BE2C (cell line): ENCODE measurements around the gene FAHD2A.
"Not testable (repeated sequence)": the region's sequence is repeated elsewhere in the genome, so short reads cannot be mapped to it uniquely, and the experiment has no call there.

Source experiments
- DNase-seq: peaks from one replicate; pipeline ENCODE4 v3.0.0-alpha.2; 2020
- H3K27me3 ChIP-seq: fragments of 250-450 bp; sonication (Bioruptor Pico); 2 replicates; pipeline ENCODE4 v1.5.1; 2020; ENCODE audit warnings: mild to moderate bottlenecking
- H3K36me3 ChIP-seq: fragments of 250-450 bp; sonication (Bioruptor Pico); 2 replicates; pipeline ENCODE4 v1.5.1; 2020; ENCODE audit warnings: mild to moderate bottlenecking
- H3K4me1 ChIP-seq: fragments of 250-450 bp; sonication (Bioruptor Pico); 2 replicates; pipeline ENCODE4 v1.5.1; 2020
- H3K4me3 ChIP-seq: 2 replicates; pipeline ENCODE4 v1.5.1; 2011; ENCODE audit warnings: low read depth, low read length
- H3K9me3 ChIP-seq: fragments of 250-450 bp; sonication (Bioruptor Pico); 2 replicates; pipeline ENCODE4 v1.5.1; 2020
- TF ChIP-seq, protein P1 (sequence below): IDR thresholded peaks from 2 replicates; pipeline ENCODE4 v1.5.1; 2012; ENCODE audit warnings: mild to moderate bottlenecking, low read depth, low read length

Gene FAHD2A

DNA sequence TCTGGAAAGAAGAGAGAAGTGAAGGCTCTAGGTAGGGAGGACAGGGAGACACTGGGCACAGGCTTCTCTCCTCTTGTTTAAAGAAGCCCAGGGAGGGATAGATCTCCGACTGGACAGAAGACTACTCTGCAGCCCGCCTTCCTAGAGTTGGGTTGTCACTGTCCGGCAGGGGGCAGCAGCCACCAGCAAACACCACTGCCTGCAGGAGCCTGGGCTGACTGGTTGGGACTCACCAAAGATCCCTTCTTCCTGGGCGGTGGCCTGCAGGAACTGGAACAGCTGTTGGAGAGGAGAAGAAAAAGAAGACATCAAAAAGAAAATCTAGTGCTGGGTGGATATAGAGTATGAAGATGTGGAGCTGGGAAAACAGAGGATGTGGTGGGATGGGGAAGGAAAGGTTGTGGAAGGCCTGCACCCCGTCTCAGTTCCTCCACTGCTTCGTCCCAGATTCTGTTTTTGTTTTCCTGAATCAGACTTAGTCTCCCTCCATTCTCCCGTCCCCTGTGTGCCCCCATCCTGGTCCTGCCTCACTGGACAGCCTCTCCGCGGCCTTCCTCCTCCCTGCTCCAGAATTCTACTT is 11.6 kb downstream of the FAHD2A start:
- not testable (repeated sequence) for H3K4me3 ChIP-seq, H3K27me3 ChIP-seq, H3K9me3 ChIP-seq, H3K4me1 ChIP-seq, H3K36me3 ChIP-seq
- TF ChIP-seq, protein P1, sequence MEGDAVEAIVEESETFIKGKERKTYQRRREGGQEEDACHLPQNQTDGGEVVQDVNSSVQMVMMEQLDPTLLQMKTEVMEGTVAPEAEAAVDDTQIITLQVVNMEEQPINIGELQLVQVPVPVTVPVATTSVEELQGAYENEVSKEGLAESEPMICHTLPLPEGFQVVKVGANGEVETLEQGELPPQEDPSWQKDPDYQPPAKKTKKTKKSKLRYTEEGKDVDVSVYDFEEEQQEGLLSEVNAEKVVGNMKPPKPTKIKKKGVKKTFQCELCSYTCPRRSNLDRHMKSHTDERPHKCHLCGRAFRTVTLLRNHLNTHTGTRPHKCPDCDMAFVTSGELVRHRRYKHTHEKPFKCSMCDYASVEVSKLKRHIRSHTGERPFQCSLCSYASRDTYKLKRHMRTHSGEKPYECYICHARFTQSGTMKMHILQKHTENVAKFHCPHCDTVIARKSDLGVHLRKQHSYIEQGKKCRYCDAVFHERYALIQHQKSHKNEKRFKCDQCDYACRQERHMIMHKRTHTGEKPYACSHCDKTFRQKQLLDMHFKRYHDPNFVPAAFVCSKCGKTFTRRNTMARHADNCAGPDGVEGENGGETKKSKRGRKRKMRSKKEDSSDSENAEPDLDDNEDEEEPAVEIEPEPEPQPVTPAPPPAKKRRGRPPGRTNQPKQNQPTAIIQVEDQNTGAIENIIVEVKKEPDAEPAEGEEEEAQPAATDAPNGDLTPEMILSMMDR = peak; percentile 61
- DNase-seq = peak; percentile 69

DNA sequence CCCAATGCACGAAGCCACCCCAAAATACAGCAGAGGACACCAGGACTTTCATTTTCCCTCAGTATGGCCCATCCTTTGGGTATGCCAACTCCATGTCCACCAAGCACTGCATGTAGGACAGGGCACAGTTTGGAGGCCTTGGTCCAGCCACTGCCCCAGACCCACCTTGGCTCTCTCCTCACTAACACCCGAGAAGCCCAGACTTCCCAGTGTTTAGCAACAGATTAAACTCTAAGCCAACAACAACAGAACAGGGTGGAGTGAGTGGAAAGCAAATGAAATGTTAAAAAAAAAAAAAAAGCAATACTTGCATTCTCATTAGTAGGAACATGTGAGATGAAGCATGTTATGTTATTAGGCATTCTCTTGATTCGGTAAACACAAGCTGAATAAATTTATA is 12.6 kb downstream of the FAHD2A start:
- H3K4me3 ChIP-seq, H3K36me3 ChIP-seq, DNase-seq, H3K27me3 ChIP-seq, H3K4me1 ChIP-seq, H3K9me3 ChIP-seq: not testable (repeated sequence)

DNA sequence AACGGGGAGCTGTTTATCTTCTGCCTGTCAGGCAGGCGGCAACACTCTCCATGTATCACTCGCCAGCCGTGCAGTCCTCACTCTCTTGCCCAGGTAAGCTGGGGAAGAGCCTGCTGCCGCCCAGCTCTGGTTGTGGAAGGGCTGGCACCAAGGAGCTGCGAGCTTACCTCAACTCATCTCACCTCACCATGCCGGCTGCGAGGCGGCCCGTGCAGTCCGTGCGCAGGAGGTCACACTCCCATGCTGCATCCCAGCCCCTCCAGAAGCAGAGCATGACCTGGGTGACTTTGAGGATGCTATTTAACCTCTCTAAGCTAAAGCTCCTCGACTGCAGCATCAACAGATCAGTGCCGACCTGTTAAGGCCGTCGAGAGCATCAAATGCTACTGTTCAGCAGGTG is 13.1 kb downstream of the FAHD2A start:
- not testable (repeated sequence) for DNase-seq, H3K27me3 ChIP-seq, H3K4me1 ChIP-seq, H3K9me3 ChIP-seq, H3K36me3 ChIP-seq, H3K4me3 ChIP-seq

DNA sequence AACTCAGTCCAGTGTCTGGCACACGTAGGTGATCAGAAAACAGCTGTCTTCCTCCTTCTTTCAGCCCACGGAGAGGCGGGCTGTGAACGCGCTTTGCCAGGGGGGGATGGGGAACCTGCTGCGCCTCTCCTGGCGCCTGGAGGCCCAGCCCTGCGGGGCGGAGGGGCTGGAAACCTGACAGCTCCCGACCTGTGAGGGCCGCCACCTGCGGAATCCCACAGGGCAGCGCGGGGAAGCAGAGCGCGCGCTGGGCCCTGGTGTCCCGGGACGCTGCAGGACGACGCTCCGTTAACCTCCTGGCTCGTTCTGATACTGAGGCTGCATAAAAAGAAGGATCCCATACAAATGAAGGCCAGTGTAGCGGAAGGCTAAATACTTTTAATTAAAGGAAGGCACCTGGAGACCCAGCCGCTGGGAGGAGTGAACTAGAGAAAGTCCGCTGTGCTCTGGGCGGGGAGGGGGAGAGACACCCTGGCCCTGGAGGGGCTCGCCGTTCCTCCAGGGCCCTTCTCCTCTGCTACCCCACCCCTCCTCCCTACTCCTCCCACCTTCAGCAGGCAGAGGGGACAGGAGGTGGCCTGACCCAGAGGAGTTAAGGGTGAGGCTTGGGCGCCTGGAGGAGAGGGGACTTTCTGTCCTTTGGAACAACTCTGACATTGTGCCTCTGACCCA is 24.8 kb downstream of the FAHD2A start:
- not testable (repeated sequence) for H3K4me1 ChIP-seq, H3K4me3 ChIP-seq

DNA sequence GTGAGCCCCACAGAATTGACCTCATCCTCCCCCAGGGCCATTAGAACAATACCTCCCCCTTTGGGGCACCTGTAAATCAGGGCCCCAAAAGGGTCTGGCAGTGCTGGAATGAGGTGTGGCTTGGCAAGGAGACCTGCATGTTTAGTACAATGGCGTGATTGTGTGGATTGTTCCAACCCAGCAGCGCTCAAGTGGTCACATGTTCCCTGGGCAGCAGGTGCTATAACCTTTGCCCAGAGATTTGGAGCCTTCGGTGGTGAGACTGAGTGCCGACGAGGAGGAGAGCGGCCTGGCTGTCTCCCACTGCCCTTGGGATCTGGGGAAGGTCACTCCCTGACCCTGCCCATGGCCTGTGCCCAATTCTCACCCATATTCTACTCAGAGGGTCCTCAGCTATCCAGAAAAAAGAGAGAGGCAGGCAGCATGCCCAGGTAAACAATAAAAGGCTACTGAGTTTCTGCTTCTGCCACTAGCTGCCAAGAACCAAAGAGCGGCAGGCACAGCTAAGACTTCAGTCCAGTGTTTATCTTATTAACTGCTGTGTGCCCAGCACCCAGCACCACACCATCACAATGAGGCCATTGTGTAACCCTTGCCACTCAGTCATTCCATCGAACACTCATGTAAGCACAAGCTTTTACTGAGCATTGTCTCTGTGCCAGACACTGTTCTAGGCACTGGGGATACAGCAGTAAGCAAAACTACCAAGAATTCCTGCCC is 27.4 kb downstream of the FAHD2A start:
- DNase-seq, H3K36me3 ChIP-seq, H3K27me3 ChIP-seq, H3K4me3 ChIP-seq, H3K9me3 ChIP-seq, H3K4me1 ChIP-seq: not testable (repeated sequence)

More for the DNA sequence above, 24.8 kb downstream of the FAHD2A start:
- H3K9me3 ChIP-seq, DNase-seq, H3K27me3 ChIP-seq, H3K36me3 ChIP-seq: not testable (repeated sequence)

DNA sequence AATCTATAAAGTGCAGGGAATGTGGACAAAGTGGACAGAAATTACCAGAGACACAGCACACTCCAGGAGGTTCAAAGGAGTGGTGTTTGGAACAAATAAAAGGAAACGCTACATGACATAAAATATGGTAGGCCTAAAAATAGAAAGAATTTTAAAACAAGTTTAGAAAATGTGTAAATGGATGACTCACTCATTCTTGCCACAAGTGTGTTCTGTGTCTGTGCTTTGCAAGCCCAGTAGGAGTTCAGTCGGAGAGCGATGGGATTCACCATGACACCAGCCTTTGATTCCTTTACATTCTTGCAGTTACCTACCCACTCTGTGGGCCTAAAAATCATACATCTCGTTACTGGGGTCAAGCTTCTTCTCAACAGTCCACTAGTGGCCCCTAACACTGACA is 30.9 kb downstream of the FAHD2A start:
- H3K36me3 ChIP-seq, H3K27me3 ChIP-seq, H3K4me3 ChIP-seq, H3K9me3 ChIP-seq, H3K4me1 ChIP-seq, DNase-seq: not testable (repeated sequence)

DNA sequence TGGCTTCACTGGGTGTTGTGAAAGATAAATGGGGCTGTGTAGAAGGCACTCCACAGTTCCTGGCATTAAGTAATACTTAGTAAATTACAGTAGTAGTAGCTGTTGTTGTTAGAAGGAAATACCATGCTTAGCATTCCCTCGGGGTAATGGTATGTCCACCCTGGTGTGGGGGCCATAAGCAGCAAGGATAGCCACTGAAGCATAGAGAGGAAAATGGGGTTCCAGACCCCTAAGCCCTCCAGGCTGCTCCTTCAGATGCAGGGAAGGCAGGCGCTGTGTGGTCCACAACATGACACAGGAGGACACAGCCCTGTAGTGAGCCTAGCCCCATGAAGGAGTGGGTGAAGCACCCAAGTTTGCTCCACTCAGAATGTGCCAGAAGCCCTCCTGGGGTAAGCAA is 31.5 kb downstream of the FAHD2A start:
- not testable (repeated sequence) for H3K9me3 ChIP-seq, H3K4me1 ChIP-seq, H3K27me3 ChIP-seq, DNase-seq, H3K36me3 ChIP-seq, H3K4me3 ChIP-seq

DNA sequence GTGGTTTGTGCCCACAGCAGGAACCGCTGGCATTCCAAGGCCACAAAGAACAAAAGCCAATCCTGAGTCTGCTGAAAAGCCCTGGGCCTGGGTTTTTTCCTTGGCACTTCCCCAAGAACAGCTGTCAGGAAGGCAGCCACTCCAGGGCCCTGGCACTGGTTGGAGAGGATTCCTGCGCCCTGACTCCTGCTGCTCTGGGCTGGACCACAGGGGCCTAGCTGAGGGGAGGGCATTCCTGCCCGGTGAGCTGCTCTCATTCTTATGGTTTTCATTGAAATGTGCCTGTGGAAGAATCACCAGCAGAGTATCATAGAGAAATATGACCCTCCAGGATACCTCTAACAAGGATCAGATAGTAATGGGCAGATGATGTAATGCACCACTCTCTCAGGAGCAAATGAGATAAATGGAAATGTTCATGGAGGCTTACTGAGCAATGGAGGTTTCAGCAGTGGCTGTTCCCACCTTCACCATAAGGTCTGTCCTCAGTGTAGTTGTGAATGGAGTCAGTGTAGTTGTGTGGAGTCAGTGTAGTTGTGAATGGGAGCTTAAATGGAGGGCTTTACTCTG is 32.1 kb downstream of the FAHD2A start:
- not testable (repeated sequence) for DNase-seq, H3K4me3 ChIP-seq, H3K9me3 ChIP-seq, H3K27me3 ChIP-seq, H3K36me3 ChIP-seq, H3K4me1 ChIP-seq

DNA sequence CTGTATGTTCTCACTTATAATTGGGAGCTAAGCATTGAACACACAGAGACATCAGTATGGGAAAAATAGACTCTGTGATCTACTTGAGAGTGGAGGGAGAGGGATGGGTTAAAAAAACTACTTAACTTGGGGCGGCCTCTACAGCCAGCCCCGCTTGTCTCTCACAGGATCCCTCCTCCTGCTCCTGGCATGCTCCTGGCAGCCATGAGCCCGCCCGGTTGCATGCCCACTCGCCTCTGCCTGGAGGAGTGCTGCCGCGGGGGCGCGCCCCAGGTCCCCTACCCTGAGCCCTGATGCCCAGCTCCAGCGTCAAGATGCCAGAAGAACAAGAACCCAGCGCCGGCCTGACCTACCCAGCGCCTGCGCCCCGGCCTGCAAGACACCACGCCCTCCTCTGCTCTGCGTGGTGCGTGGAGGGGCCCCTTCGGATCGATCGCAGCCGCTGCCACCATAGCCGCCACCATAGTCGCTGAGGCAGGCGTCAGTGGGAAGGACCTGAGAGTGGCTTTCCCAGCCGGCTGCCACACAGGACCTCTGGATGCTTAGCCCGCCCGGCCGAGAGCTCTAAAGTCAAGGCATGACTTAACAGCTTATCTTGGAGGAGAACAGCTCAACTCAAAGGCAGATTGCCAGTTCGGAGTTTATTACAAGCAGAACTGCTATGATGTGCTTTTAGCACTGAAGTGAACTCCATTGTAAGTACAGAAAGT is 32.8 kb downstream of the FAHD2A start:
- H3K4me1 ChIP-seq, H3K9me3 ChIP-seq, DNase-seq, H3K36me3 ChIP-seq, H3K27me3 ChIP-seq, H3K4me3 ChIP-seq: not testable (repeated sequence)

DNA sequence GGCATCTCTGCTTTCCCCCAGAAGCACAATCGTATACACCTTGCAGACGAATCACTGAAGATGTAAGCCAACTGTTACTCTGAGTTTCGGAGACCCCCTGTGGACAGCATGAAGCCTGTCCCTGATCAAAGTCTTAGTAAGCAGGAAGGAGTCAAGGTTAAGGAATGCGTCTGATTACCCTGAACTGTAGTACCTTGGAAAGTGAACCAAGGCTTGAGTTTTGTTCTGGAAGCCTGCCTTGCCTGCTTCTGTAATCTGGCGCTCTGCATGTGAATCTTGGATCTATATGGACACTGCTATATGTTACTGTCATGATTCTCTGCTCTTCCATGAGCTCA is 33.3 kb downstream of the FAHD2A start:
- not testable (repeated sequence) for DNase-seq, H3K4me3 ChIP-seq, H3K4me1 ChIP-seq, H3K27me3 ChIP-seq, H3K9me3 ChIP-seq, H3K36me3 ChIP-seq

DNA sequence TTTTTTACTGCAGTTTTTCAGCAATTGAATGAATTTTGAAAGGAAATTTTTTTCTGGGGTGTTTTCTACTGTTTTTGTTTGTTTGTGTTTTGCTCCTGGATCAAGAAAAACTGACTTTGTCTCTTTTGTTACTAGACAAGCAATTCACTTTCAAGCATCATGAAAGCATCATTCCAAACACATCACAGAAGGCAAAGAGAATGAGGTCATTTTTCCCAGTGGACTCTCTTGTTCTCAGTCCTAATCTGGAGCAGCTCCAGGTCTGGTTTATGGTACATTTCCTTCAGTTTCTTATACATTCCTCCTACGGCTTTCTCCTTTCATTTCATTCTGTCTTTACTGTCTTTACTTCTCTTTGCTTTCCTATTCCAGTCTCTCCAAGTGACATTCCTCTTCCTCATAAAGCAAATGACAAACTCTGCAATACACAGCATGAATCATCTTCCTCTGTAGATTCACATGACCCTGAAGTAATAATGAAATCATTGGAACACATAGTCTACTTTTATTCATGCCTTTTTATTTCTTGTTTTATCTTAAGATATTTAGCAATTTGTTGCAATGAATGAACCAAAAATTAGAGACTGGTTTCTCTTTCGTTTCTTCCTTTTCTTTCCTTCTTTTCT is 40.1 kb downstream of the FAHD2A start:
- not testable (repeated sequence) for H3K4me1 ChIP-seq, DNase-seq, H3K36me3 ChIP-seq, H3K4me3 ChIP-seq, H3K9me3 ChIP-seq, H3K27me3 ChIP-seq

DNA sequence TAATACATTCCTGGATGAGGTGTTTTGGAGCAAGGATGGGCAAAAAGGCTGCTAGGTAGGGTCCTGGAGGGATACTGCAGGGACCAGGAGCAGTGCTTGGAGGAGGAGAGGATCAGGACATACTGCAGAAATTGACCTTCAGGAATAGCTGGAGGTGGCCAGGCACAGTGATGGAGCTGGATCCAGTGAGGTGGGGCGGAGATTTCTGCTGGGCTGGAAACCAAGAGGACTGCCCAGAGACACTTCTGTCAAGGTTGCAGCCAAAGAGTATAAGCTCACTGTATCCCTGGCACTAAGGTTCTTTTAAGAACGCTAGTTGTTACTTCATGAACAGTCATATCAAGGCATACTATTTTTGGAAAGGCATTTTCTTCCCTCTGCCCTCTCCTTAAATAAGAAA is 42.8 kb downstream of the FAHD2A start:
- DNase-seq, H3K4me3 ChIP-seq, H3K9me3 ChIP-seq, H3K27me3 ChIP-seq, H3K4me1 ChIP-seq, H3K36me3 ChIP-seq: not testable (repeated sequence)

DNA sequence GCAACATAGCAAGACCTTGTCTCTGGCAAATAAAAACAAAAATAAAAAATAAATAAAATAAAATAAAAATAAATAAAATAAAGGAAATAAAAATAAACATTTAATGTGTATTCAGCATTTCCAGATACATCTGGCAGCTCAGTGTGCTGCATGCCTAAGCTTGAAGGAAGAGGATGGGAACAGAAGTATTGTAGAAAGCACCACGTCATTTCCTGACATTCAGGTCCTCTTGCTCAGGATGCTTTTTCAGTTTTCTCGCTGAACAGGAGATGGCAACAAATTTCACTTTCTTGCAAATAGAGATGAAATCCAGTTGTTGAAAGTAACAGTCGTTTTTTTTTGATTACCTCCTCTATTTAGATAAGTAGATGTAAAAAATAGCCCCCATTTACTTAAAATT is 60.8 kb downstream of the FAHD2A start:
- H3K4me3 ChIP-seq, H3K9me3 ChIP-seq, H3K36me3 ChIP-seq, H3K4me1 ChIP-seq, H3K27me3 ChIP-seq, DNase-seq: not testable (repeated sequence)
